Endometrial microvascular endothelial cells (primary cell): ENCODE measurements around the gene RHOXF1. TPM values are rescaled to one million over a fixed set of nuclear protein-coding genes. Genes with fewer than 3 reads are reported as not detected.
"Not testable (repeated sequence)": the region's sequence is repeated elsewhere in the genome, so short reads cannot be mapped to it uniquely, and the experiment has no call there.

Source experiments
- in situ Hi-C: cut with HindIII; loops from 2 replicates; pipeline ENCODE4 v1.10.0; 2017; ENCODE audit warnings: low sequenced_read_pairs, low pct_unique_long_range_greater_than_20kb; ENCODE audit errors: inconsistent ontology term
- total RNA-seq: library from RNA; depleted of rRNA; stranded (reverse); fragments of >200 nt; gene quantifications from one replicate; pipeline ENCODE4 v1.2.3, GENCODE V29; 2015; ENCODE audit errors: inconsistent ontology term

RHOXF1 gene
- not detected for total RNA-seq

GRCh38 chrX:120115438-120115963 is at the start of gene RHOXF1:
Gene RHOXF1, minus strand, starts transcription at chrX:120115913. Its CDS starts 51 bp downstream, at chrX:120115862.
- in situ Hi-C loops: no loop called here

GRCh38 chrX:120159086-120159485 is 43.4 kb upstream of the RHOXF1 start:
- in situ Hi-C loops: not testable (repeated sequence)

- in situ Hi-C loops: not testable (repeated sequence)
These were observed 42.6 kb upstream of the RHOXF1 start, which contains the start of gene RHOXF2 for GRCh38 chrX:120158313-120158712. Gene RHOXF2, plus strand, starts transcription at chrX:120158613. Its CDS starts 138 bp downstream, at chrX:120158751.

GRCh38 chrX:120150109-120150744 is 34.5 kb upstream of the RHOXF1 start:
- in situ Hi-C loops: not testable (repeated sequence)

- in situ Hi-C loops: no loop called here
These were observed 31.8 kb upstream of the RHOXF1 start for GRCh38 chrX:120147537-120147936.

GRCh38 chrX:120146323-120146722 is 30.6 kb upstream of the RHOXF1 start:
- in situ Hi-C loops: not testable (repeated sequence)

- in situ Hi-C loops: no loop called here
These were observed 29.7 kb upstream of the RHOXF1 start for GRCh38 chrX:120145295-120145925.

GRCh38 chrX:120144178-120144844 is 28.6 kb upstream of the RHOXF1 start:
- in situ Hi-C loops: no loop called here

GRCh38 chrX:120140293-120140981 is 24.7 kb upstream of the RHOXF1 start:
- in situ Hi-C loops: no loop called here

- in situ Hi-C loops: no loop called here
These were observed 21.7 kb upstream of the RHOXF1 start for GRCh38 chrX:120137439-120137838.

- in situ Hi-C loops: no loop called here
These were observed 21.1 kb upstream of the RHOXF1 start for GRCh38 chrX:120136840-120137239.

- in situ Hi-C loops: no loop called here
These were observed 20.4 kb upstream of the RHOXF1 start for GRCh38 chrX:120136128-120136527.

- in situ Hi-C loops: not testable (repeated sequence)
These were observed 12.7 kb upstream of the RHOXF1 start for GRCh38 chrX:120128306-120128846.

- in situ Hi-C loops: no loop called here
These were observed 9.7 kb upstream of the RHOXF1 start for GRCh38 chrX:120125444-120125843.

- in situ Hi-C loops: no loop called here
These were observed 4.5 kb upstream of the RHOXF1 start for GRCh38 chrX:120120223-120120622.

GRCh38 chrX:120111611-120112010 is 4.1 kb downstream of the RHOXF1 start:
- in situ Hi-C loops: no loop called here

- in situ Hi-C loops: no loop called here
These were observed 6.3 kb downstream of the RHOXF1 start for GRCh38 chrX:120109378-120109777.

GRCh38 chrX:120104707-120105106 is 11.0 kb downstream of the RHOXF1 start:
- in situ Hi-C loops: not testable (repeated sequence)

- in situ Hi-C loops: not testable (repeated sequence)
These were observed 14.7 kb downstream of the RHOXF1 start for GRCh38 chrX:120101057-120101456.
